GM15510 (cell line): ENCODE results near the gene BCAT1.

Experiments used
- POLR2A ChIP-seq: IDR thresholded peaks from 3 replicates; pipeline ENCODE4 v1.6.1; 2011; ENCODE audit warnings: borderline replicate concordance; ENCODE audit not compliant: insufficient read length; ENCODE audit errors: extremely low read depth

Gene BCAT1

DNA sequence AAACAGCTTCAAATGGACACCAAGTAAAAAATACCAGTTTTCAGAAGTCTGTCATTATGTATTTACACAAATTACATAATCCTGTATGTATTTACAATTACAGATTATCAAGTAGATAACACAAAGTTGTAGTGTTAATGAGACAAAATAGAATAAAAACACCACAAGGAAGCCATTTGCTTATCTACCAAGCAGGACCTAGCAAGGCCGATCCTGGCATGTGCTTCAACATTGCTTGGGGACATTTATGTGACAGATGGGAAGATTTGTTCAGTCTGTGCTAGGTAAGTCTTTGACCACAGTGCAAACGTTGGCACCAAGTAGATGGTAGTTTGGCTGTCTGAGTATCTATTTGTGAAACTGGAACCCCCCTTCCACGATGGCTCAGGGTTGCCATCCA is 35.8 kb downstream of the BCAT1 start:
- TF ChIP-seq POLR2A = no peak

DNA sequence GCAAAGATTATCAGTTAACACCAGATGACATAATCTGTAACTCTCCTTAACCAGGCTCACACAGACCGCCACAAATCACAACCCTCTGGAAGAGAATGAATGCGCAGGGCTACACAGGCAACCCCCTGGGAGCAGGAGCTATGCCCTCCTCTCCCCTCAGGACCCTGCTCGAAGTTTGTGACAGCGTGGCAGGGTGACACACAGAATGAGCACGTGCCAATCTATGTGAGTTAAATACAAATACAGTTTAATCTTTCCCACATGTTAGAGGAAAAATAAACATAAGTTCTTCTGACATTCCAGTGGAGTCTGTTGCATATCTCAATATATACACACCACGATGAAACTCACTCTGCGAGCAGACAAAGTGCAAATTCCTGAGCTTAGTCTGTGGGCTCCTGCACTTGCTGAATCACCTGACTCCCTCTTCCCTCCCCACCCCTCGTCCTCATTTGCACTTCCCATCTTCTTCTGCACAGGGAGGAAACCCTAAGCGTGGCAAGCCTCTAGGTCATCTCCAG is 37.6 kb downstream of the BCAT1 start:
- no peak for TF ChIP-seq POLR2A

DNA sequence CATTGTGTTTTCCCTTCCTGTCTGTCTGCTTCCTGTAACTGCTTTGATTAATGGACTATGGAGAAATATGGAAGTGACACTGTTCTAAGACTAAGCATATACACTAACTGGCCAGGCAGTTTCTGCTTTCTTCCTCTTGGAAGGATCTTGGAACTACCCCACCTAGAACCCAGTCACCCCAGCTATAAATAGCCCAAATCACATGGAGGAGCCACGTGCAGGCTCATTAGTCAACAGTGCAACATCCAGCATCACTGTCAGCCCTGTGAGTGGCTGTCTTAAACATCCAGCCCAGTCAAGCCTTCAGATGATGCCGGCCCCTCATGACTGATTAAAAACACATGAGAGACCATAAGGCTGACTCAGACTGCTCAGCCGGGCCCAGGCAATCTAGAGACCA is 39.2 kb downstream of the BCAT1 start:
- no peak for TF ChIP-seq POLR2A

GRCh38 chr12:24907464-24907863 is 41.4 kb downstream of the BCAT1 start:
- no peak for TF ChIP-seq POLR2A

- TF ChIP-seq POLR2A = no peak
These were observed 42.8 kb downstream of the BCAT1 start for GRCh38 chr12:24906141-24906540.

- TF ChIP-seq POLR2A = no peak
These were observed 43.5 kb downstream of the BCAT1 start for GRCh38 chr12:24905431-24905830.

DNA sequence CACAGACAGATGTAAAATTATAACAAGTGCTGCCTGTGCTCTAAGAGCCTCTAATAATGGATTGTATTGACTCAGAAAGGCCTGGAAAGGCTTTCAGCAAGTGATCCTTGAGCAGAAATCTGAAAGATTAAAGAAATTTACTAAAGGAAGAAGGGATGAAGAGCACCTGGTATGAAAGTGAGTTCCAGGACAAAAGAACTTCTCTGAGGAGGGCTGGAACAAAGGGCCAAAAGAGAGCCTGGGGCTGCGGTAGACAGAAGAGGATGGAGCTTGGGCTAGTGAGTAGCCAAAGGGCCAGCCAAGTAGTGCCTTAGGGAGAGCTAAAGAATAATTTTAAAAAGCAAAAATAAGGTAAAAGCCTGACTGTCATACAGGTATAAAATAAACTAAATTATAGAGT is 44.0 kb downstream of the BCAT1 start:
- TF ChIP-seq POLR2A = no peak

- no peak for TF ChIP-seq POLR2A
These were observed 45.4 kb downstream of the BCAT1 start for GRCh38 chr12:24903329-24904088.

DNA sequence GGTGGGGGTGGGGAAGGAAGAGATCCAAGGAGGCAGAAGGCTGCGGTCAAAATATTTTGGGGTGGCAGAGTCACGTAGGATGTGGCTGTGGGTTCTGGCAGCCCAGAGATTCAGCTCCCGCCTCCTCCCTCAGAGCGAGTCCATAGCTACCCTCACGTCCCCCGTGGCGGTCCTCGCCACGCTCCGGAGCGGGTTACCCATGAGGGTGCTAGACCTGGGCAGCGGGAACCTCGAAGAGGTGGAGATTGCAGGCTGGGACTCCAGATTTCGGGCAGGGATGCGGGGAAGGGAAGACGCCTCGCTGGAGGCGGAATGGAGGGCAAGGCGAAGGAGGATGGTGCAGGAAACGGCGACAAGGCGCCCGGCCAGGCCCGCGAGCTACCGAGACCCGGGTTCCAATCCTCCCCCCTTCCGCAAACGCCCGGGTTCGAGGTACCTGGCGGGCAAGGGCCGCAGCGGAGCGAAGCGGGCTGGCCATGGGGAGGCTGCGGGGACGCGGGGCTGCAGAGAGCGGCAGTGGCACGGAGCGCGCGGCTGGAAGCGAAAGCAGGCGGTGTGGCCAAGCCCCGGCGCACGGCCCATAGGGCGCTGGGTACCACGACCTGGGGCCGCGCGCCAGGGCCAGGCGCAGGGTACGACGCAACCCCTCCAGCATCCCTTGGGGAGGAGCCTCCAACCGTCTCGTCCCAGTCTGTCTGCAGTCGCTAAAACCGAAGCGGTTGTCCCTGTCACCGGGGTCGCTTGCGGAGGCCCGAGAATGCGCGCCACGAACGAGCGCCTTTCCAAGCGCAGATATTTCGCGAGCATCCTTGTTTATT is 46.2 kb downstream of the BCAT1 start:
- TF ChIP-seq POLR2A = no peak

- TF ChIP-seq POLR2A = no peak
These were observed 47.1 kb downstream of the BCAT1 start for GRCh38 chr12:24901576-24902461.

- no peak for TF ChIP-seq POLR2A
These were observed 48.7 kb downstream of the BCAT1 start for GRCh38 chr12:24900196-24900595.

- no peak for TF ChIP-seq POLR2A
These were observed 49.3 kb downstream of the BCAT1 start for GRCh38 chr12:24899503-24900075.

DNA sequence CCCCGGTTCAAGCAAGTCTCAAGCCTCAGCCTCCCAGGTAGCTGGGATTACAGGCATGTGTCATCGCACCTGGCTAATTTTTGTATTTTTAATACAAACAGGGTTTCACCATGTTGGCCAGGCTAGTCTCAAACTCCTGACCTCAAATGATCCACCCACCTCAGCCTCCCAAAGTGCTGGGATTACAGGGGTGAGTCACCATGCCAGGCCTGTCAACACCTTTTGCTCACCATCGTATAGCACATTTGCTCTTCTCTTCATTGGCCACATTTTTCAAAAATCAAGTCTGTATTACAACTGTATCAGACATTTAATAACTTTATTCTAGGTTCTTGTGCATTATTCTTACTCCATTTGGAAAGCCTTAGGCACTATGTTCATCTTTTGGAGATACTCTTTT is 50.3 kb downstream of the BCAT1 start:
- TF ChIP-seq POLR2A = no peak

DNA sequence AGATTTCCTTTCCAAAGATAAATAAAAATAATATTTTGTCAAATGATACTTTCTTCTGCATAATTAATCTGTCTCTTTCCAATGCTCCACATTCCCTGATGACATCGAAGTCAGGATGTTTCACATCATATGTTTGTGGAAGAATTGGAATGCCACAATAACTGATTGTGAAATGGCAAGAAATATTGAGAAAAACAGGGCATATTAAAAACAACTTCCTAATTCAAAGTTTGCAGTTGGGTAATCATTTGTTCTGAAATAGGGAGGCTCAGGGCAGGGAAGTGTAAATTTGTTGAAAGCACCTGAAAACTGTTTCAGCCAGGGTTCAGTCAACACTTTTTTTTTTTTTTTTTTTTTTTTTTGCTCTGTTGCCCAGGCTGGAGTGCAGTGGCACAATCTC is 50.7 kb downstream of the BCAT1 start:
- TF ChIP-seq POLR2A = no peak
